ENCODE data around the gene HERPUD1. TPM values are rescaled to one million over a fixed set of nuclear protein-coding genes. Genes with fewer than 3 reads are reported as not detected.

HERPUD1 gene
- total and polyA plus RNA-seq, 2 of the 8 experiments (the other 6 are each of a cell fraction or from before 2014, with no cell fraction given) = 23.3 to 34.7 TPM

DNA sequence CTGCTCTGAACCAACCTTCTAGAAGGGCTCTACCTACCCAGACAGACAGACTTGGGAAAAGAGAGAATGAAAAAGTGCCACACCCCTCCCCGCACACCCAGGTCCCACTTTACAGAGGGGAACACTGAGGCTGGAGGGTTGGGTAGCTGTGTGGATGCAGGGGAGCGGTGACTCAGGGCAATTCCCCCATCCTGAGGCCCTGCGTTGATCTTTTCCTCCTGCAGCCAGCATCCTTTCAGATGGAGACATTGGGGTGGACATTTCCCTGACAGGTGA is 39.8 kb downstream of the HERPUD1 start:
- 81% methylated on average over 3 of the region's 3 CpGs; no CpG with 5 or more reads in 1 of the 2 experiments for WGBS, 2 experiments (ENCODE audit: extremely low coverage in 1 of 2, insufficient coverage in 1 of 2, insufficient read length in 1 of 2, insufficient replicate concordance in 2 of 2, low coverage in 1 of 2, low lambda C conversion rate in 2 of 2, missing lambda C conversion rate in 1 of 2)
- Histone ChIP-seq H4K8ac (ENCODE audit: extremely low read depth, insufficient read depth, low read length) (no peak overlapping the region), H3K4me3 (ENCODE audit: extremely low read depth in 1 of 4, insufficient read depth in 2 of 4, low read depth in 3 of 4, low read length in 4 of 4) (no peak overlapping the region), H3K79me2 (ENCODE audit: control insufficient read depth in 1 of 2, insufficient read depth in 2 of 2, low read length in 2 of 2) (no peaks in the 10 kb centered on the region), H3K18ac (ENCODE audit: extremely low read depth, low read length) (no peak overlapping the region), H3K79me1 (ENCODE audit: low read depth, low read length) (no peaks in the 10 kb centered on the region), H3K36me3 (ENCODE audit: control insufficient read depth in 2 of 4, insufficient read depth in 4 of 4, low read length in 3 of 4) (no peaks in the 10 kb centered on the region), H2BK15ac (ENCODE audit: low read length) (no peak overlapping the region), H2BK5ac (ENCODE audit: low read depth, low read length) (no peak overlapping the region), H3K9ac (replicated peaks in 1 of 4; ENCODE audit: extremely low read depth in 1 of 4, low read depth in 3 of 4, low read length in 3 of 4) (no peak overlapping the region), H4K91ac (replicated peaks; ENCODE audit: insufficient read length, low read length) (no peak overlapping the region), H3K4me2 (ENCODE audit: insufficient read depth in 1 of 2, low read depth in 2 of 2, low read length in 2 of 2) (no peak overlapping the region), H3K56ac (replicated peaks; ENCODE audit: insufficient read length, low read depth, low read length) (no peak overlapping the region), H3K23ac (ENCODE audit: insufficient read length) (no peak overlapping the region), H4K5ac (ENCODE audit: insufficient read length, low read depth, low read length) (no peak overlapping the region), H3K14ac (ENCODE audit: insufficient read length) (no peak overlapping the region), H3K27me3 (replicated peaks in 1 of 4; ENCODE audit: control insufficient read depth in 3 of 4, extremely low read depth in 1 of 4, insufficient read depth in 3 of 4, low read length in 3 of 4) (no peaks in the 10 kb centered on the region; a peak in 2 of 7 replicates), H3K23me2 (ENCODE audit: low read depth, low read length) (no peaks in the 10 kb centered on the region), H3K27ac (ENCODE audit: low read depth, low read length) (no peak overlapping the region), H4K20me1 (replicated peaks in 1 of 2; ENCODE audit: control insufficient read depth in 1 of 2, insufficient read depth in 2 of 2, low read length in 2 of 2) (no peaks in the 10 kb centered on the region), H3K4ac (replicated peaks; ENCODE audit: insufficient read length, low read depth, low read length) (no peak overlapping the region), H2AK5ac (ENCODE audit: low read depth, low read length) (no peak overlapping the region), H3K9me3 (ENCODE audit: insufficient read depth in 2 of 2, low read depth in 1 of 2, low read length in 1 of 2) (no peaks in the 10 kb centered on the region), H3K4me1 (replicated peaks in 1 of 4; ENCODE audit: control insufficient read depth in 3 of 4, insufficient read depth in 4 of 4, low read length in 3 of 4) (no peaks in the 10 kb centered on the region), H2BK12ac (ENCODE audit: low read depth, low read length) (no peak overlapping the region), H2AFZ (ENCODE audit: low read length) (no peak overlapping the region), H2BK20ac (ENCODE audit: low read length) (no peak overlapping the region), H2BK120ac (replicated peaks; ENCODE audit: low read depth, low read length) (no peak overlapping the region)
- FAIRE-seq (no peak), DNase-seq (ENCODE audit: low read depth in 1 of 2, low spot score in 2 of 2) (no peak)
- CTCF ChIA-PET (ENCODE audit: partially characterized antibody) = interaction anchor here (1.2 to 1.8 kb wide), 4 partner anchors 7 to 84 kb away, joined by 3 to 7 read pairs (median 4); no protein-coding TSS in a partner anchor
- POLR2A ChIA-PET (ENCODE audit: partially characterized antibody) = interaction anchor here (0.8 to 1.2 kb wide), 2 partner anchors 40 to 168 kb away, joined by 3 read pairs; partner anchors contain the start of gene HERPUD1
- TF ChIP-seq POLR2AphosphoS5 (IDR thresholded peaks at IDR 0.05; ENCODE audit: low read depth, low read length) = no peak
- TF ChIP-seq SP2 (IDR thresholded peaks at IDR 0.05; ENCODE audit: low read length) = no peak
- TF ChIP-seq NANOG (IDR thresholded peaks at IDR 0.05; ENCODE audit: insufficient read depth, low read depth, low read length, poor library complexity, severe bottlenecking) = no peak
- TF ChIP-seq TCF12 (IDR thresholded peaks at IDR 0.05; ENCODE audit: low read depth, low read length) = no peak
- TF ChIP-seq TBP (IDR thresholded peaks at IDR 0.05; ENCODE audit: low read depth, low read length) = no peak
- no peak for TF ChIP-seq CREB1 (IDR thresholded peaks at IDR 0.05)
- no peak for TF ChIP-seq TAF1 (IDR thresholded peaks at IDR 0.05; ENCODE audit: low read depth, low read length)
- TF ChIP-seq JUN (IDR thresholded peaks at IDR 0.05; ENCODE audit: low read depth, low read length) = no peak
- TF ChIP-seq POU5F1 (IDR thresholded peaks at IDR 0.05; ENCODE audit: low read depth, low read length) = no peak
- TF ChIP-seq YY1 (IDR thresholded peaks at IDR 0.05; ENCODE audit: low read depth, low read length) = no peak
- no peak for TF ChIP-seq SIN3A (conservative IDR thresholded peaks at IDR 0.05 in 1 of 2, IDR thresholded peaks at IDR 0.05 in 1 of 2; ENCODE audit: low read depth in 1 of 2, low read length in 2 of 2)
